Skeletal muscle tissue (tissue), 4 donors: ENCODE results near the gene DGLUCY. TPM values are rescaled to one million over a fixed set of nuclear protein-coding genes. Genes with fewer than 3 reads are reported as not detected.
"Not testable (repeated sequence)": the region's sequence is repeated elsewhere in the genome, so short reads cannot be mapped to it uniquely, and the experiment has no call there.

Source experiments
- H3K27ac ChIP-seq: one replicate; pipeline ENCODE4 v1.7.0; 2013; ENCODE audit warnings: mild to moderate bottlenecking, low read depth, low read length, inconsistent platforms
- H3K27me3 ChIP-seq, 3 donors: one replicate each; pipeline ENCODE4 v1.7.0; 2013; ENCODE audit warnings: low read length in 3 of 3; ENCODE audit not compliant: control insufficient read depth in 3 of 3, insufficient read depth in 3 of 3
- H3K36me3 ChIP-seq, 3 donors: one replicate each; pipeline ENCODE4 v1.7.0; 2013; ENCODE audit warnings: low read length in 3 of 3; ENCODE audit not compliant: control insufficient read depth in 3 of 3, insufficient read depth in 3 of 3
- H3K4me1 ChIP-seq, 3 donors: one replicate each; pipeline ENCODE4 v1.7.0; 2013; ENCODE audit warnings: low read length in 3 of 3, mild to moderate bottlenecking in 3 of 3; ENCODE audit not compliant: control insufficient read depth in 3 of 3, insufficient read depth in 3 of 3
- H3K4me3 ChIP-seq, 3 donors: one replicate each; pipeline ENCODE4 v1.7.0; 2013; ENCODE audit warnings: low read length in 3 of 3
- H3K9ac ChIP-seq, 3 donors: one replicate each; pipeline ENCODE4 v1.7.0; 2013; ENCODE audit warnings: low read length in 3 of 3, mild to moderate bottlenecking in 3 of 3, moderate library complexity in 2 of 3, low read depth in 1 of 3
- H3K9me3 ChIP-seq, 3 donors: one replicate each; pipeline ENCODE4 v1.7.0; 2013; ENCODE audit warnings: low read length in 3 of 3; ENCODE audit not compliant: control insufficient read depth in 3 of 3
- total RNA-seq: library from RNA; depleted of rRNA; stranded (reverse); fragments of >200 nt; gene quantifications from one replicate; pipeline ENCODE4 v1.2.3, GENCODE V29; 2014
- donor health status: Osteomylitis.

DGLUCY gene
- total RNA-seq, 1 donor from 2014 or later, result 49.6 TPM

DNA sequence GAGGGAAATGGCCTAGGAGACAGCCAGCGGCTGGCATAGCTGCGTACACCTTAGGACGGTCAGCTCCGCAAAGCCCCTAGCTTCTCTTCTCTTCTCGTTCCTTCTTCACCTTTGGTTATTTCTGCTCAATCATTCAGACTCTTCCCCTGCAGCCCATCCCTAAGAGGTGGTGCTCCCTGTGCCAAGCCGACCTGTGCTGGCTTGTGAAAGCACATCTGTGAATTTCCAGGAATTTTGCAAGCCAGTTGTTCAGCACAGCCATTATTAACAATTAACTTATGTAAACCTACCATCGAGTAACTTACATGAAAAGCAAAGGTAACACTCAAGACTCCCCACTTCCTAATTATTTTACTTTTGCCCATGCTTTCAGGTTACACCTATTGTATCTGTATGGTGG lies 151.5 kb downstream of the DGLUCY start:
- no peak overlapping the region for H3K27ac ChIP-seq
- H3K36me3 ChIP-seq, result no peaks in the 10 kb centered on the region
- H3K9ac ChIP-seq, result no peak overlapping the region
- no peak overlapping the region for H3K4me3 ChIP-seq
- H3K27me3 ChIP-seq, result peaks cover 27 to 33% (median 28%) of the 10 kb centered on the region in 3 donors
- H3K9me3 ChIP-seq, result no peaks in the 10 kb centered on the region
- peaks cover 3 to 17% (median 9%) of the 10 kb centered on the region in 3 donors for H3K4me1 ChIP-seq

DNA sequence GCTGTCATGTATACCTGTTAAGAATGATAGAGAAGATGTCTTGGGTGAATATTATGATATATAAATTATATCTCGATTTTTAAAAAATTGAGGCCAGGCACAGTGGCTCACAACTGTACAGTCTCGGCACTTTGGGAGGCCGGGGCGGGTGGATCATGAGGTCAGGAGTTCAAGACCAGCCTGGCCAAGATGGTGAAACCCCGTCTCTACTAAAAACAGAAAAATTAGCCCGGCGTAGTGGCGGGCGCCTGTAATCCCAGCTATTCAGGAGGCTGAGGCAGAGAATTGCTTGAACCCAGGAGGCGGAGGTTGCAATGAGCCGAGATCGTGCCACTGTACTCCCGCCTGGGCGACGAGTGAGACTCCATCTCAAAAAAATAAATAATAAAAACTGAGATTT lies 152.4 kb downstream of the DGLUCY start:
- Histone ChIP-seq H3K27me3 (peaks cover 27 to 33% (median 28%) of the 10 kb centered on the region in 3 donors), H3K4me1 (peaks cover 3 to 17% (median 9%) of the 10 kb centered on the region in 3 donors)
- H3K9me3 ChIP-seq, H3K4me3 ChIP-seq, H3K9ac ChIP-seq, H3K36me3 ChIP-seq, H3K27ac ChIP-seq: not testable (repeated sequence)

DNA sequence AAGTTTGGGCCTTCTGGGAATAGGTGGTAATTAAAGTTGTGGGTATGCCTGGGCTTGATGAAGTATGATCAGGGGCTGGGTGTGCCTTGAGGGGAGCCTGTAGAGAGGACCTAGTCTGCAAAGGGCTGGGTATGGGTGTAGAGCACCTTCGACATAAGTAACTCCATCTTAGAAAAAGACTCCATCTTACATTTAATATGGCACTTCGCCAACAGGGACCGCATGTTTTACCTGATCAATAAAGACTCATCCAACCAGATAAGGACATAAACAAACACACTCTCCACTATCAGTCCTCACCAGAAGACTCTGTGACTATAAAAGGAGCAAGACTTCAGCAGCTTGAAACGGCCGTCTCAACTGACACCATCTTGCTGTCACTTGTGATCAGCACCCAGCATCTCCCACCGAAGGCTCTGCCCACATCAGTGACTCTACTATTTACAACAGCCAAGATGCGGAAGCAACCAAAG lies 154.1 kb downstream of the DGLUCY start:
- peaks cover 3 to 17% (median 9%) of the 10 kb centered on the region in 3 donors for H3K4me1 ChIP-seq
- no peak overlapping the region for H3K27ac ChIP-seq
- no peaks in the 10 kb centered on the region for H3K9me3 ChIP-seq
- no peak overlapping the region for H3K4me3 ChIP-seq
- H3K9ac ChIP-seq, result no peak overlapping the region
- no peaks in the 10 kb centered on the region for H3K36me3 ChIP-seq
- H3K27me3 ChIP-seq, result peaks cover 26 to 33% (median 28%) of the 10 kb centered on the region in 3 donors

DNA sequence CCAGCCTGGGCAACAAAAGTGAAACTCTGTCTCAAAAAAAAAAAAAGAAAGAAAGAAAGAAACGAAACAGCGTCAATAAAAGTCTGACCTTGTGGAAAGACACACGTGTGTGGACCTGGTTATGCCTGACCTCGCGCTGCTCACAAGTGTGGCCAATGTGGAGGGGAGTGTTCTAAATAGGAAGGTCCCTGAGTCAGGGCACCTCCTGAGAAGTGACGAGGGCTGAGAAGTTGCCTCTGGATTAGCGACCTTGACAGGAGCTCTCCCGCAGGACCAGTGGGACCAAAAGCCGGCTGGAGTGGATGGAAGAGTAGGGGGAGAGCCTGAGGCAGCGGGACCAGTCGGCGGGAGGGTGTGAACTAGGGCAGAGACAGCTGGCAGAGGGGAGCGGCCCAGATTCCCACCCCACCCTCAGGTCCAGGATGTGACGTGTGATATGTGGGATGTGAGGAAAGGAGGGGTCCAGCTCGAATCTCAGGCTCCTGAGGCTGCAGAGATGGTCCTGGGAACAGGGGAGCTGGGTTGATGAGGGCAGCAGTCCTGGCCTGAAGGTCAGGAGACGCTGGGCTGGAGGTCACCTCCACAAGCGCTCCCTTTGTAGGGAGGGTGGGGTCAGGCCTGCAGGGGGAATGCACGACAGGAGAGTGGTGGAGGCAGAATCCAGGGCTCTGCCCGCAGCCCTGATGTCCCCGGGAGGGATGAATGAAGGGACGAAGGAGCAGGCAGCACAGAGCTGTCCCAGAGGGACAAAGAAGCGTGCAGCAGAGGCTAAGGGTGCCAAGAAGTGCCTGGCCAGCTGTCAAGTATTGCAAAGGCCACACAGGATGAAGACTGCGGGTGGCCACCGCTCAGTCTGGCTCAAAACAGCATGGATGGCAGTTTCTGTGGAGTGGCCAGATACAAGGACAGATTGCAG lies 155.5 kb downstream of the DGLUCY start:
- H3K27ac ChIP-seq, result no peak overlapping the region

DNA sequence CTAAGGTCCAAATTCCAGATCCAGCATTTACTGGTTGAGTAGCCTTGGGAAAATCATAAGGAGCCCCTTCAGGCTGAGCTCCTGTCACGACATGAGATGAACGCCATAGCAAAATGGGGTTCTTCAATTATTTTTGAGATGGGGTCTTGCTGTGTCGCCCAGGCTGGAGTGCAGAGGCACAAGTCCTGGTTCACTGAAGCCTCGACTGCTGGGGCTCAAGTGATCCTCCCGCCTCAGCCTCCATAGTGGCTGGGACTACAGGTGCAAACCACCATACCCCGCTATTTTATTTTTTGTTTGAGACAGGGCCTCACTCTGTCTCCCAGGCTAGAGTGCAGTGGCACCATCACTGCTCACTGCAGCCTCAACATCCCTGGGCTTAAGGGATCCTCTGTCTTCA lies 156.3 kb downstream of the DGLUCY start:
- Histone ChIP-seq H3K4me3 (no peak overlapping the region), H3K4me1 (peaks cover 0 to 11% (median 3%) of the 10 kb centered on the region in 3 donors), H3K27ac (no peak overlapping the region), H3K27me3 (peaks cover 9 to 13% (median 13%) of the 10 kb centered on the region in 3 donors), H3K36me3 (no peaks in the 10 kb centered on the region), H3K9ac (no peak overlapping the region), H3K9me3 (no peaks in the 10 kb centered on the region)

More for the DNA sequence above, 155.5 kb downstream of the DGLUCY start:
- Histone ChIP-seq H3K36me3 (no peaks in the 10 kb centered on the region), H3K4me1 (peaks cover 0 to 14% (median 6%) of the 10 kb centered on the region in 3 donors), H3K9me3 (no peaks in the 10 kb centered on the region), H3K27me3 (peaks cover 17 to 22% (median 19%) of the 10 kb centered on the region in 3 donors), H3K4me3 (no peak overlapping the region), H3K9ac (peak overlapping the region; percentile 1 to 50 (median 43))

DNA sequence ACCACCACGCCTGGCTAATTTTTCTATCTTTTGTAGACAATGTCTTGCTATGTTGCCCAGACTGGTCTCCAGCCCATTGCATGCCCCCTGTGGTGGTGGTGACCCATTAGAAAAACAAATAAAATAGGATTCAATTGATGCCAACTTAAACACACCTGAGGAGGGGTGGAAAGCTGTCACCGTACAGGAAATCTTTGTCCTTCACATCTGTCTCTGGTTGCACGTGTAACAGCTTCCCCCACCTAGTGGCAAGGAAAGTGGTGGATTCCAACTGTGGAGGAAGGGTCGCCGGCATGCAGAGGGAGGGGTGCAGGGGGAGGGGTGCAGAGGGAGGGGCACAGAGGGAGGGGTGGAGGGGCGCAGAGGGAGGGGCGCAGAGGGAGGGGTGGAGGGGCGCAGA lies 156.7 kb downstream of the DGLUCY start:
- H3K27ac ChIP-seq, result no peak overlapping the region

DNA sequence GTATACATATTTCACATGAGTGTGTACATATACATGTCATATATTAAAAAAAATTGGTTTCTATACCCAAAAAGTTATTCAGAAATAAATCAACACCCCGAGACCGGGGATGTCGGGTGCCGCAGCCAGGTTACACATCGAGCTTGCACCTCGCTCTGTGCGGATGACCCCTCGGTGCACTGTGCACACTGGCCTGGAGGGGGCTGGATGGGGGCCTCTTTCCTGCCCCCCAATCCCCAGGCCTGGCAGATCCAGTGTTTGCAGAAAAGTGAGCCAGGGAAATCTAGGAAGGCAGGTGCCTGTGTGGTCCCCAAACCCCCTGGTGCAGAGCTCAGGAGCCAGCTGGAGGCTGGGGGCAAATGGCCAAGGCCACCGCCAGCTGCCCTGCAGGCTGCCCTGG lies 157.8 kb downstream of the DGLUCY start:
- no peak overlapping the region for H3K27ac ChIP-seq
- H3K27me3 ChIP-seq, result peaks cover 7 to 11% (median 10%) of the 10 kb centered on the region in 3 donors
- H3K4me1 ChIP-seq, result peaks cover 0 to 11% (median 3%) of the 10 kb centered on the region in 3 donors
- no peak overlapping the region for H3K9ac ChIP-seq
- no peaks in the 10 kb centered on the region for H3K36me3 ChIP-seq
- H3K4me3 ChIP-seq, result no peak overlapping the region
- H3K9me3 ChIP-seq, result no peaks in the 10 kb centered on the region

More for the DNA sequence above, 156.7 kb downstream of the DGLUCY start:
- Histone ChIP-seq H3K9me3 (no peaks in the 10 kb centered on the region), H3K27me3 (peaks cover 7 to 11% (median 10%) of the 10 kb centered on the region in 3 donors), H3K9ac (no peak overlapping the region), H3K36me3 (no peaks in the 10 kb centered on the region), H3K4me3 (no peak overlapping the region), H3K4me1 (peaks cover 0 to 11% (median 3%) of the 10 kb centered on the region in 3 donors)

DNA sequence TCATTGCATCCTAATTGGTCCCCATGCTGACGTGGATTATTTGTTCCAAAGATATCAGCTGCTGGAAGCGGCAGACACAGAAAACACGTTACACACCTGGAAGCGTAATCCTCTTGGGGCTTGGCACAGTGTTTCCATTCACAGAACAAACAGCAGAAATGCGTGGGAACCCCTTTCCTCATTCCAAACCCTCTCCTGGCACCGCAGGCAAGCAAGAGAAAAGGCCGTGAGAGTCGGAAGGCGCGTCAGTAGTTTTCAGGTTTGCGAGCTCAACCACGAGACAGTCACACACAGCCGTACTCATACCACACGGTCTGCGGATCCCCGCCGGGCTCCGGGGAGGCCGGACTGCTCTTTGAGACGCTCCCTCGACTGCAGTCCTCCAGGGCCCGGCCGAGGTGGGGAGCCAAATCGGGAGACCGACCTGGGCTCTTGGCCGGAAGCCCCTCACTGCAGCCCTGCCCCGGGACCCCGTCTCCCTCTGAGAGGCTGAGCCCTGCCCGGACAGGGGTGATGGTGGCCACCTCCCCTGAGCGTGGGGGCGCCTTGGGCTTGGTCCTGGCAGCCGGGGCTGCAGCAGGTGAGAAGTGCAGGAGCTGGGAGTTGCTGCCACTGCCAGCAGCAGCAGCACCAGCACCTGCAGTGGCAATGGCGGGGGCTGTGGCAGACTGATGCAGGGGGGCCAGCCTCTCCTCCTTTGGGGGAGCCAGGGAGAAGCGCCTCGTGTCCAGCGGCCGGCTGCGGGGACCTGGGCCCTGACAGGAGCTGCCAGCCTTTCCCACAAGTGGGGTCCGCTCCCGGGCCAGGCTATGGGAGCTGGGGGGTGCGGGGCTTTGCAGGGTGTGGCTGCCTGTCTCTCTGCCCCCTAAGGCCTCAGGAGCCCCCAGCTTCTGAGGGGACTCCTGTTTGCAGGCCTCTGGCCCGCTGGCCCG lies 158.7 kb downstream of the DGLUCY start:
- no peaks in the 10 kb centered on the region for H3K36me3 ChIP-seq
- H3K4me1 ChIP-seq, result peaks cover 0 to 11% (median 3%) of the 10 kb centered on the region in 3 donors
- no peak overlapping the region for H3K27ac ChIP-seq
- H3K9me3 ChIP-seq, result no peaks in the 10 kb centered on the region
- H3K9ac ChIP-seq, result no peak overlapping the region
- H3K27me3 ChIP-seq, result peaks cover 4 to 8% (median 7%) of the 10 kb centered on the region in 3 donors
- H3K4me3 ChIP-seq, result no peak overlapping the region

DNA sequence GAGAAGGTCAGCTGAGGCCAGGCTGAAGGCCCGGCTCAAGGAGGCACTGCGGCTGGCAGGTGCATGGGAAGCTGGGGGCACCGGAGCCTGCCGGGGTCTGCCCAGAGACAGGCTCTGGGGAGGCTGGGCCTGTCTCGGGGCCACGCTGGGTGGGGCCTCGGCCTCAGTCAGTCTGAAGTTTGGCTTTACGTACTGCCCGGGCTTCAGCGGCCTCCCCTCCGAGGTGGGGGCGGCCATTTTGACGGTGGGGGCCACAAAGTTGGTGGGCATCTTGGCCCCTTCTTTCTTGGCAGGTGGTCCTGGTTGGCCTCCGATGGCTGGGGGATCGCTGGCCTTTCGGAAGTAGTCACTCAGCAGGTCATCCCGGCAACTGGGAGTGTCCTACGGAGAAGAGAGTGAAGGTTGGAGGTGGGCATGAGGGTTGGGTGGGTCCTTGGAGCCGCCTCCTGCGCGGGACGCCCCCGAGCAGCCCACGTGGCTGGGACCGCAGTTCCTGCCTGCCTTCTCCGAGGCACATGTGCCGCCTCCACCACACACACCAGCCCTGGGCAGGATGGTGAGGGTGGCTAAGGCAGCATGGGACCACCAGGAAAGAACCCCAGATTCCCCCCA lies 159.5 kb downstream of the DGLUCY start:
- H3K36me3 ChIP-seq, result no peaks in the 10 kb centered on the region
- no peaks in the 10 kb centered on the region for H3K9me3 ChIP-seq
- H3K27ac ChIP-seq, result no peak overlapping the region
- H3K4me3 ChIP-seq, result no peak overlapping the region
- peaks cover 0 to 11% (median 3%) of the 10 kb centered on the region in 3 donors for H3K4me1 ChIP-seq
- H3K27me3 ChIP-seq, result peaks cover 1 to 5% (median 3%) of the 10 kb centered on the region in 3 donors
- H3K9ac ChIP-seq, result no peak overlapping the region
